ENCODE measurements around the gene LAMA2.

The LAMA2 gene

DNA sequence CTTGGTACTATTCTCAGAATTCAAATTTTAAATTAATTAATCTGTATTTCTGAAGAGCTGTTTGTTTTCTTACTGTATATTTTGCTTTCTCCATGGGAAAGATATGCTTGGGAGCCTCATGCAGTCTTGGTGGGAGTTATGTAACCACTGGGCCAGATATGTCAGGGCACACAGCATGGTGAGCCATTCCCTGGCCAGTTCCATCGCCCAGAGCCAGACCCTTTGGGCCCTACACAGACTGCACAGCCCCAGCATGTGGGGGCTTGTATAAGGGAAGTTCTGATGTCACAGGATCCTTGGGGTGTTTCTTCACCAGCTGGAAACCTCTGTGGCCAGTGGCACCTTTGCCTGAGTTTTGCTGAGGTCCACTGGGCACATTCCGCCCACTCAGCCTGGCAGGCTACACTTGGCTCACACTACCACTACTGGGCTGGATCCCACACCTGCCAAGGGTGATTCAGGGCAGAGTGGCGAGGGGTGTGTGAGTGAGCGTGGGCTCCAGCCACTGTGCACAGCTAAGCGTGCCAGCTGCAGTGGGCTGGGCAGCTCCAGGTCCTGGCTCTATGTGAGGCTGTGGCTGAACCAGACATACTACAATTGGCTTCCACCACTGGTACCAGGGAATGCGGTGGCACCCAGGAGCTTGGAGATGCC lies 533.5 kb downstream of the LAMA2 start:
- Histone ChIP-seq H3K9me3 (ENCODE audit: low read depth, low read length) (no peaks in the 10 kb centered on the region), H3K9ac (ENCODE audit: insufficient read length) (no peak overlapping the region), H3K4me3 (no peak overlapping the region), H3K36me3 (ENCODE audit: insufficient read depth, low read length) (no peaks in the 10 kb centered on the region), H3K27ac (no peak overlapping the region)
- DNase-seq (ENCODE audit: low read depth, low spot score): no peak
- no peak for TF ChIP-seq EZH2 (IDR thresholded peaks at IDR 0.05)
- TF ChIP-seq POLR2AphosphoS5 (IDR thresholded peaks at IDR 0.05; ENCODE audit: borderline replicate concordance, low read depth, low read length): no peak
- no peak for TF ChIP-seq FOXP2 (optimal IDR thresholded peaks at IDR 0.05; ENCODE audit: control extremely low read depth, extremely low read length, insufficient read depth)

DNA sequence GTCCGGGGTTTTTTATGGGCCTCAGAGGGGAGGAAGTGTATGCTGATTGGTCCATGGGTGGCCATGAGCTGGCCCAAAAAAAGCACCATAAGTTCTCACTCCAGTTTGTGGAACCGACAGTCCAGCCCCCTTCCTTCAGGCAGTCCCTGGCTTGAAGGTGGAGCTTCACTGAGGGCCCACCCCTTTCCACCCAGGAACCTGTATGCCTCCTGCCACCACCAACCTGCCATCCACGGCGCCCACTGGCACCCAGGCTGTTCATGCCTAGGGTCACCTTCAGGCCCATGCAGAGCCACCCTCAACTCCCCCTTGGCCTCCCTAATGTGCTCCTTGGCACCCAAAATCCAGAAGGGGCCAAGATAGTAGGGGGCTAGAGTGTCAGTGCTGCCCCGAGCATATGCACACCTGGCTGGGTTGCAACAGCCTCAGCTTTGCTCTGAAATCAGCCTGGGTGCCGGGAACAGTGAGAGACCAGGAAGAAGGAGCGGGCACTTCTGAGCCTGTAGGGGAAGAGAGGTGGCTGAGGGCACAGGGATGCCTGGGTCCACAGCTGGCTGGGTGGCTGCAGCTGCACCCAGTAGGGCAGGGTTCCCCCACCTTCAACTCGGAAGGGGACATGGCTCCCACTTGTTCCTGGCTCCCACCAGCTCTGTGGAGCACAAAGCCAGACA lies 534.6 kb downstream of the LAMA2 start:
- Histone ChIP-seq H3K4me3 (no peak overlapping the region), H3K9me3 (ENCODE audit: low read depth, low read length) (no peaks in the 10 kb centered on the region), H3K36me3 (ENCODE audit: insufficient read depth, low read length) (no peaks in the 10 kb centered on the region), H3K9ac (ENCODE audit: insufficient read length) (no peak overlapping the region), H3K27ac (no peak overlapping the region)
- TF ChIP-seq FOXP2 (optimal IDR thresholded peaks at IDR 0.05; ENCODE audit: control extremely low read depth, extremely low read length, insufficient read depth) (no peak), POLR2AphosphoS5 (IDR thresholded peaks at IDR 0.05; ENCODE audit: borderline replicate concordance, low read depth, low read length) (no peak), EZH2 (IDR thresholded peaks at IDR 0.05) (no peak)
- DNase-seq (ENCODE audit: low read depth, low spot score): no peak

DNA sequence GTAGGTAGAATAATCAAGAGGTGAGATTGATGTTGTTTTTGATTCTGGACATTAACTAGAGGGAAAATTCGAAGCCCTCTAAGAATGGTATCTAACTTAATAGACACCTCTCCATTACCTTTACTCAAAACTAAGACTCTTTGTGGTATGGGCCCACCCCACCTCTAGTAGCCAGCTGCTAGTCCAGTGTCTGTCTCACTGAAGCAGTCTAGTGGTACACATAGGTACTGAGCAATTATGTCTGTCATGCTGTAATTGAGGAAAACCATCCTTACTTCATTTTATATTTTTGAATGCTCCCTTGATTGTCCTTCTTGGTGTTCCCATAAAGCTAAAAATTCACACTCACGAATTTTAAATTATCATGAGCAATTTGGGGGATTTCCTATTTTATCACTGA lies 536.4 kb downstream of the LAMA2 start:
- no peak overlapping the region for H3K9ac ChIP-seq (ENCODE audit: insufficient read length)
- no peaks in the 10 kb centered on the region for H3K9me3 ChIP-seq (ENCODE audit: low read depth, low read length)
- no peak overlapping the region for H3K4me3 ChIP-seq
- no peaks in the 10 kb centered on the region for H3K36me3 ChIP-seq (ENCODE audit: insufficient read depth, low read length)
- DNase-seq (ENCODE audit: low read depth, low spot score): no peak
- H3K27ac ChIP-seq: no peak overlapping the region
- no peak for TF ChIP-seq FOXP2 (optimal IDR thresholded peaks at IDR 0.05; ENCODE audit: control extremely low read depth, extremely low read length, insufficient read depth)
- no peak for TF ChIP-seq POLR2AphosphoS5 (IDR thresholded peaks at IDR 0.05; ENCODE audit: borderline replicate concordance, low read depth, low read length)
- TF ChIP-seq EZH2 (IDR thresholded peaks at IDR 0.05): no peak

DNA sequence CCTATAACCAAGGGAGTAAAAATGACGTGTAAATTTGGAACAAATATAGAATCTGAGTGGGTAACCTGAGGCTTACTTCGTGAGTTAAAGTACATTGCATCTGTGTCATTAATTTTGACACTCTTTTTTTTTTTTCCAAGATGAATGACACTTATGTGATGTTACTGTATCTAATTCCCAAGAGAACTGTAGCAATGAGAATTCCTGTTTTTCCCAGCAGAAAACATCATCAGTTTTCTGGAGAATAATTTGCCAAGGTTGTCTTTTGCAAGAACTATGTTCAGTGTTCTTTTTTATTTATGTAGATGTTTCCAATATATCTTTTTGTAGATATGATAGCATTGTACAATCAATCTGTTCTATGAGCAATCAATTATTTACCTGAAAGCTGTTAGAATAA lies 543.4 kb downstream of the LAMA2 start:
- Histone ChIP-seq H3K9me3 (ENCODE audit: low read depth, low read length) (no peaks in the 10 kb centered on the region), H3K27ac (no peak overlapping the region), H3K36me3 (ENCODE audit: insufficient read depth, low read length) (no peaks in the 10 kb centered on the region), H3K9ac (ENCODE audit: insufficient read length) (no peak overlapping the region), H3K4me3 (no peak overlapping the region)
- TF ChIP-seq EZH2 (IDR thresholded peaks at IDR 0.05) (no peak), FOXP2 (optimal IDR thresholded peaks at IDR 0.05; ENCODE audit: control extremely low read depth, extremely low read length, insufficient read depth) (no peak), POLR2AphosphoS5 (IDR thresholded peaks at IDR 0.05; ENCODE audit: borderline replicate concordance, low read depth, low read length) (no peak)
- DNase-seq (ENCODE audit: low read depth, low spot score): no peak

DNA sequence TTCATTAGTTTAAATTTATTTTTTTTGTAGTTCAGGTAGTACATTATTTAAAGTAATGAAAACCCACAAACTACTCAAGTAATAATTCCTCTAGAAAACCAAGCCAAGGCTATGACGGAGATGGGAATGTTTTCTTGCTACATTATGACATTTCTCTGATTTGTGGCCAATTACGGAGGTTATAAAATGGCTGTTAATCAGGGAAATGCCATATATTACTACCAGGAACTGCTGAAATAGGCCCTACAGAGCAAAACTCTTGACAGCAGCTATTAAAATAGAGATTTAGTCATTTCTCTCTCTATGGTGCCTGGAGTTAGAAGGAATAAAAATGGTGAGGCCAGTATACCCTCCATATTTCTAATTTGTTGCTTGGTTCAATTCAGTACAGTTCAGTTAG lies 547.0 kb downstream of the LAMA2 start:
- no peak overlapping the region for H3K9ac ChIP-seq (ENCODE audit: insufficient read length)
- H3K36me3 ChIP-seq (ENCODE audit: insufficient read depth, low read length): no peaks in the 10 kb centered on the region
- peak overlapping the region; percentile 65; the same call in 1 of the 2 replicates for H3K27ac ChIP-seq
- DNase-seq (ENCODE audit: low read depth, low spot score): peak; percentile 91
- H3K4me3 ChIP-seq: peak overlapping the region; percentile 41
- no peaks in the 10 kb centered on the region for H3K9me3 ChIP-seq (ENCODE audit: low read depth, low read length)
- TF ChIP-seq FOXP2 (optimal IDR thresholded peaks at IDR 0.05; ENCODE audit: control extremely low read depth, extremely low read length, insufficient read depth) (no peak), POLR2AphosphoS5 (IDR thresholded peaks at IDR 0.05; ENCODE audit: borderline replicate concordance, low read depth, low read length) (peak; percentile 88; the same call in 1 of the 2 replicates), EZH2 (IDR thresholded peaks at IDR 0.05) (no peak)

DNA sequence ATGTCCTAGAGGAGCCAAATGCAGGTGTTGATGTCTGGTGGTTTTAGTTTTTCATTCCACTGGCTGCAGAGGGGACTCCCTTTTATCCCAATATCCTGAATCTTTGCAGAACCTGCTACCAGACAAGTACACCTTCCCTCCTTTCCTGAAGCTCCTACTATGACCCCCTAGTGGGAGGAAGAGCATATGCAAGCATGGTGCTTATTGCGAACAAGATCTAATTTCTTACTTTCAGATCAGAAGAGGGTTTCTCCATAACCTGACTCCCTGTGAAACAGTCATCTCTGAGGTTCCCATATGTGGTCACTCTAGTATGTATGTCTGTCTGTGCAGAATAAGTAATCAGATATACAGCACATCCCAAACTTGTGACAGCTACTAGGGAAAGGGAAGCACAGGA lies 549.8 kb downstream of the LAMA2 start:
- TF ChIP-seq EZH2 (IDR thresholded peaks at IDR 0.05): no peak
- TF ChIP-seq FOXP2 (optimal IDR thresholded peaks at IDR 0.05; ENCODE audit: control extremely low read depth, extremely low read length, insufficient read depth): no peak
- no peak for TF ChIP-seq POLR2AphosphoS5 (IDR thresholded peaks at IDR 0.05; ENCODE audit: borderline replicate concordance, low read depth, low read length)
- H3K4me3 ChIP-seq: no peak overlapping the region
- H3K9ac ChIP-seq (ENCODE audit: insufficient read length): no peak overlapping the region
- no peaks in the 10 kb centered on the region for H3K36me3 ChIP-seq (ENCODE audit: insufficient read depth, low read length)
- no peak for DNase-seq (ENCODE audit: low read depth, low spot score)
- H3K27ac ChIP-seq: no peak overlapping the region
- H3K9me3 ChIP-seq (ENCODE audit: low read depth, low read length): no peaks in the 10 kb centered on the region

DNA sequence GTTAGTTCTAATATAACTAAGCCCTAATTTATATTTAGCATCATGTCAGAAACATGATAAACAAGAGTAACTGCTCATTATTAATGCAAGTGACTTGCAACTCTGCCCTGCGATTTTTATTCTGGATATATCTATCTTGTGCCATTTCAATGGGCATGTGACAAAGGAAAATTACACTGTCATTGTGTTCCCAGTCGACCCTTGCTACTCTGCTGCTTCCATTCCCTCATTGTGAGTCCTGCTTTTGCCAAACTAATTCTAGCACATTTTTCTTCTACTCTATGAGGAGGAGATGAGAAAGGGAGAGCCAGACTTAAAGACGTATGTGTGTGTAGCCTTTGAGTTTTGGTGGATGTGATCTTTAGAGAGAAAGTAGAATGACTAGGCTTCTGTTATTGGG lies 551.2 kb downstream of the LAMA2 start:
- Histone ChIP-seq H3K27ac (no peak overlapping the region), H3K4me3 (no peak overlapping the region), H3K9ac (ENCODE audit: insufficient read length) (no peak overlapping the region), H3K36me3 (ENCODE audit: insufficient read depth, low read length) (no peaks in the 10 kb centered on the region), H3K9me3 (ENCODE audit: low read depth, low read length) (no peaks in the 10 kb centered on the region)
- no peak for DNase-seq (ENCODE audit: low read depth, low spot score)
- no peak for TF ChIP-seq FOXP2 (optimal IDR thresholded peaks at IDR 0.05; ENCODE audit: control extremely low read depth, extremely low read length, insufficient read depth)
- TF ChIP-seq EZH2 (IDR thresholded peaks at IDR 0.05): no peak
- no peak for TF ChIP-seq POLR2AphosphoS5 (IDR thresholded peaks at IDR 0.05; ENCODE audit: borderline replicate concordance, low read depth, low read length)

DNA sequence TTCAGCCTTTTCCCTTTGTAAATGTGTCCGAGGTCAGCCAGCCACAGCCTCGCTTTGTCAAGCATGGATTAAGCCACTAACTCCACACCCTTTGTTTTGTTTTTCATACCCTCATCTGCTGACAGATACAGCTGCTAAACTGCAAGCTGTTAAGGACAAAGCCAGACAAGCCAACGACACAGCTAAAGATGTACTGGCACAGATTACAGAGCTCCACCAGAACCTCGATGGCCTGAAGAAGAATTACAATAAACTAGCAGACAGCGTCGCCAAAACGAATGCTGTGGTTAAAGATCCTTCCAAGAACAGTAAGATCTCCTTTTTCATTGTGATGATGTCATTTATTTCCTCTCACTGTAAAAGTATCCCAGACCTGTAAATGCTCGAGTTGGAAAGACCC lies 557.8 kb downstream of the LAMA2 start:
- H3K27ac ChIP-seq: no peak overlapping the region
- no peak overlapping the region for H3K4me3 ChIP-seq
- no peak for TF ChIP-seq EZH2 (IDR thresholded peaks at IDR 0.05)
- TF ChIP-seq FOXP2 (optimal IDR thresholded peaks at IDR 0.05; ENCODE audit: control extremely low read depth, extremely low read length, insufficient read depth): no peak
- TF ChIP-seq POLR2AphosphoS5 (IDR thresholded peaks at IDR 0.05; ENCODE audit: borderline replicate concordance, low read depth, low read length): no peak
- no peak for DNase-seq (ENCODE audit: low read depth, low spot score)
- H3K36me3 ChIP-seq (ENCODE audit: insufficient read depth, low read length): no peaks in the 10 kb centered on the region
- H3K9ac ChIP-seq (ENCODE audit: insufficient read length): no peak overlapping the region
- no peaks in the 10 kb centered on the region for H3K9me3 ChIP-seq (ENCODE audit: low read depth, low read length)

All from SK-N-MC (cell line).